Lung (tissue), 12 donors: Measurements from ENCODE around the gene MAP2K1. TPM values are rescaled to one million over a fixed set of nuclear protein-coding genes. Genes with fewer than 3 reads are reported as not detected.

Experiments used
- ATAC-seq: fragments of 200-7000 bp; cut with Tn5 transposase; one replicate; pipeline ENCODE4 v1.9.1; 2020; ENCODE audit warnings: moderate number of reproducible peaks; ENCODE audit not compliant: insufficient read depth, low FRiP score
- DNase-seq, 3 donors: peaks; one replicate each; pipeline ENCODE4 v3.0.0-alpha.2; 2013 to 2017
- H3K27ac ChIP-seq, 2 donors: one replicate each; pipeline ENCODE4 v1.5.1; 2013; ENCODE audit warnings: mild to moderate bottlenecking in 2 of 2, moderate library complexity in 2 of 2, control low read depth in 1 of 2, inconsistent platforms in 1 of 2, low read depth in 1 of 2, low read length in 1 of 2
- H3K27me3 ChIP-seq, 3 donors: one replicate each; pipeline ENCODE4 v1.5.1; 2013; ENCODE audit warnings: low read length in 2 of 3; ENCODE audit not compliant: control insufficient read depth in 3 of 3, insufficient read depth in 3 of 3
- H3K36me3 ChIP-seq, 4 donors: one replicate each; pipeline ENCODE4 v1.5.1; 2013; ENCODE audit warnings: low read length in 4 of 4, mild to moderate bottlenecking in 1 of 4, moderate library complexity in 1 of 4; ENCODE audit not compliant: control insufficient read depth in 4 of 4, insufficient read depth in 4 of 4
- H3K4me1 ChIP-seq, 5 donors: one replicate each; pipeline ENCODE4 v1.5.1; 2013; ENCODE audit warnings: low read length in 5 of 5, mild to moderate bottlenecking in 2 of 5, moderate library complexity in 1 of 5; ENCODE audit not compliant: control insufficient read depth in 5 of 5, insufficient read depth in 5 of 5
- H3K4me3 ChIP-seq: one replicate; pipeline ENCODE4 v1.5.1; 2013; ENCODE audit warnings: mild to moderate bottlenecking, control low read depth, moderate library complexity
- H3K9ac ChIP-seq, 2 donors: one replicate each; pipeline ENCODE4 v1.5.1; 2013; ENCODE audit warnings: low read length in 2 of 2, control low read depth in 1 of 2; ENCODE audit not compliant: insufficient read depth in 1 of 2
- H3K9me3 ChIP-seq, 4 donors: one replicate each; pipeline ENCODE4 v1.5.1; 2013; ENCODE audit warnings: low read length in 3 of 4, mild to moderate bottlenecking in 1 of 4, moderate library complexity in 1 of 4; ENCODE audit not compliant: control insufficient read depth in 4 of 4, insufficient read depth in 3 of 4
- WGBS, 2 donors: extraction: QIAGEN DNeasy Blood & Tissue Kit; methylation state at CpG; one replicate each; pipeline ENCODE4 v1.1.7; 2013; 5-methylcytosine and 5-hydroxymethylcytosine counted together
- polyA plus RNA-seq, 2 donors: library from polyadenylated mRNA; stranded (reverse); fragments of 200-250 nt; gene quantifications; one replicate each; pipeline ENCODE4 v1.2.1, GENCODE V29; 2013
- total RNA-seq, 2 donors: library from RNA; depleted of rRNA in 1 of 2; stranded (reverse); fragments of >200 nt in 1 of 2; gene quantifications; one replicate each; pipeline ENCODE4 v1.2.1, GENCODE V29; 2014 to 2021
- TF ChIP-seq, protein P1 (sequence below): IDR thresholded peaks from 2 replicates; pipeline ENCODE4 v1.5.1; 2012; ENCODE audit warnings: mild to moderate bottlenecking; ENCODE audit errors: control extremely low read depth, extremely low read depth
- donor health status: control.
- donor health status: control.
- donor health status: Bipolar disorder and iron deficiency.
- donor health status: healthy.
- donor health status: DM: yes; HTN: yes; CAD: no.

Gene MAP2K1
- total and polyA plus RNA-seq, 4 donors: 19.0 to 64.7 (median 42.7) TPM

DNA sequence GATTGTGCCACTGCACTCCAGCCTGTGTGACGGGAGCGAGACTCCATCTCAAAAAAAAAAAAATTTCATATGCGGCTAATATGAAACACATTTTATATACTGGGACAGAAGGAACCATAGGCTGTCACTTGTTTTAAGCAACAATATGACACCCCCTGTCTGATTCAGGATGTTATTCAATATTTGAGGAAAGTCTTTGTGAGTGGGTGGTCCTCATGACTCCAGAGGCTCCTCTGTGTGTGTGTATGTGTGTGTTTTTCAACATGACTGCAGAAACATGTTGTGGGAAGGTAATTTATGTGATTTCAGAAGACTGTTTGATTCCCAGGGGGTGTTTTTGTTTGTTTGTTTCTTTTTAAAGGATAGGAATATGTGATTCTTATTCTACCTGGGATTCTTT, 32.8 kb downstream of the MAP2K1 start:
- Histone ChIP-seq H3K27ac (no peak overlapping the region), H3K9ac (no peak overlapping the region), H3K36me3 (peaks cover 0 to 4% (median 0%) of the 10 kb centered on the region in 4 donors), H3K27me3 (no peaks in the 10 kb centered on the region), H3K4me1 (peaks cover 4 to 16% (median 6%) of the 10 kb centered on the region in 5 donors), H3K4me3 (no peak overlapping the region), H3K9me3 (peaks cover 0 to 1% (median 0%) of the 10 kb centered on the region in 4 donors)
- WGBS, 2 donors: 99 to 100% methylated on average over 3 of the region's 3 CpGs
- DNase-seq (no peak), ATAC-seq (no peak)
- TF ChIP-seq, protein P1, sequence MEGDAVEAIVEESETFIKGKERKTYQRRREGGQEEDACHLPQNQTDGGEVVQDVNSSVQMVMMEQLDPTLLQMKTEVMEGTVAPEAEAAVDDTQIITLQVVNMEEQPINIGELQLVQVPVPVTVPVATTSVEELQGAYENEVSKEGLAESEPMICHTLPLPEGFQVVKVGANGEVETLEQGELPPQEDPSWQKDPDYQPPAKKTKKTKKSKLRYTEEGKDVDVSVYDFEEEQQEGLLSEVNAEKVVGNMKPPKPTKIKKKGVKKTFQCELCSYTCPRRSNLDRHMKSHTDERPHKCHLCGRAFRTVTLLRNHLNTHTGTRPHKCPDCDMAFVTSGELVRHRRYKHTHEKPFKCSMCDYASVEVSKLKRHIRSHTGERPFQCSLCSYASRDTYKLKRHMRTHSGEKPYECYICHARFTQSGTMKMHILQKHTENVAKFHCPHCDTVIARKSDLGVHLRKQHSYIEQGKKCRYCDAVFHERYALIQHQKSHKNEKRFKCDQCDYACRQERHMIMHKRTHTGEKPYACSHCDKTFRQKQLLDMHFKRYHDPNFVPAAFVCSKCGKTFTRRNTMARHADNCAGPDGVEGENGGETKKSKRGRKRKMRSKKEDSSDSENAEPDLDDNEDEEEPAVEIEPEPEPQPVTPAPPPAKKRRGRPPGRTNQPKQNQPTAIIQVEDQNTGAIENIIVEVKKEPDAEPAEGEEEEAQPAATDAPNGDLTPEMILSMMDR: no peak

DNA sequence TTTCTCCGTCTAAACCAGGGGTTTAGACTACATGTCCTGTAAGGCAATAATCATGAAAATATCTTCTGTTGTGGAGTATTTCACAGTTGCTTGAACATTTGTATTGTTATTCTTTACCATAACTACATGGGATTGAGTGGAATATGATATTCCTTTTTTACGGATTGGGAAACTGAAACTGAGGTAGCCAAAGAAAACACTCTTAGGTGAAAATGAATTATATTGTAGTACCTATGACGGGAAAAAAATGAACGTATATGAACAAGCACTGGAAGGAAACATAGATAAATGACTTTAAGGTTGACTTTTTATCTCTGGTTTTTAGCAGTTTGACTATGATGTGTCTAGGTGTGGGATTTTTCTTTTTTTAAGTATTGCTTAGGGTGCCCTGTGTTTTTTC, 35.6 kb downstream of the MAP2K1 start:
- TF ChIP-seq, protein P1: no peak
- 91 to 95% methylated on average over 4 of the region's 4 CpGs for WGBS, 2 donors
- peak overlapping the region in 1 of 2 donors; percentile 1 for H3K27ac ChIP-seq

DNA sequence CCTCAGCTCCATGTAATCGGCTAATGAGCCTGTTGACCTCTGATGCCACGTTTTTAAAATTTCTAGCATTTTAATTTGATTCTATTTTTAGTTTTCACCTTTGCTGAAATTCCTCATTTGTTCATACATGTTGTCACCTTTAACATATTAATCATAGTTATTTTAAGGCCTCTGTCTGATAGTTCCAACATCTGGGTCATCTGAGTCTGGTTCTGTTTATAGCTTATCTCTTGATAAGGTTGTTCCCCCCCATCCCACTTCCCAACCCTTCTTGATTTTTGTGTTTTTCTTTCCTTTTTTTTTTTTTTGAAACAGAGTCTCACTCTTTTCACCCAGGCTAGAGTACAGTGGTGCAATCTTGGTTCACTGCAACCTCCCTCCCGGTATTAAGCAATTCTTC, 36.4 kb downstream of the MAP2K1 start:
- ATAC-seq (no peak), DNase-seq (no peak)
- WGBS, 2 donors: 82 to 86% methylated on average over 3 of the region's 3 CpGs
- TF ChIP-seq, protein P1: no peak
- H3K9ac ChIP-seq: no peak overlapping the region
- H3K27me3 ChIP-seq: no peaks in the 10 kb centered on the region
- peaks cover 0 to 2% (median 0%) of the 10 kb centered on the region in 5 donors for H3K4me1 ChIP-seq
- no peaks in the 10 kb centered on the region for H3K9me3 ChIP-seq
- H3K4me3 ChIP-seq: no peak overlapping the region
- H3K36me3 ChIP-seq: no peaks in the 10 kb centered on the region
- H3K27ac ChIP-seq: no peak overlapping the region

More for the DNA sequence above, 35.6 kb downstream of the MAP2K1 start:
- Histone ChIP-seq H3K36me3 (no peaks in the 10 kb centered on the region), H3K27me3 (no peaks in the 10 kb centered on the region), H3K9me3 (no peaks in the 10 kb centered on the region), H3K4me3 (no peak overlapping the region), H3K9ac (no peak overlapping the region), H3K4me1 (peaks cover 3 to 10% (median 4%) of the 10 kb centered on the region in 5 donors)
- DNase-seq (no peak), ATAC-seq (no peak)
